Suprapubic skin (tissue), 3 donors: Measurements from ENCODE around the gene FOXJ3.

Experiments
- POLR2AphosphoS5 ChIP-seq, 3 donors: sonication (generic); formaldehyde crosslinking; IDR thresholded peaks; one replicate each; pipeline ENCODE4 v1.6.1; 2017; ENCODE audit warnings: antibody characterized with exemption in 3 of 3
- TF ChIP-seq, protein P1 (sequence below), 2 donors: fragments of 200-600 bp in 1 of 2; fragments of 450-650 bp in 1 of 2; sonication (generic) in 1 of 2; IDR thresholded peaks; one replicate each; pipeline ENCODE4 v1.5.1; 2016 to 2019; ENCODE audit warnings: antibody characterized with exemption in 2 of 2, mild to moderate bottlenecking in 1 of 2, moderate library complexity in 1 of 2

GRCh38 chr1:42368096-42368795, 33.2 kb upstream of the FOXJ3 start:
- no peak for TF ChIP-seq POLR2AphosphoS5 (IDR thresholded peaks at IDR 0.05)
- TF ChIP-seq, protein P1, sequence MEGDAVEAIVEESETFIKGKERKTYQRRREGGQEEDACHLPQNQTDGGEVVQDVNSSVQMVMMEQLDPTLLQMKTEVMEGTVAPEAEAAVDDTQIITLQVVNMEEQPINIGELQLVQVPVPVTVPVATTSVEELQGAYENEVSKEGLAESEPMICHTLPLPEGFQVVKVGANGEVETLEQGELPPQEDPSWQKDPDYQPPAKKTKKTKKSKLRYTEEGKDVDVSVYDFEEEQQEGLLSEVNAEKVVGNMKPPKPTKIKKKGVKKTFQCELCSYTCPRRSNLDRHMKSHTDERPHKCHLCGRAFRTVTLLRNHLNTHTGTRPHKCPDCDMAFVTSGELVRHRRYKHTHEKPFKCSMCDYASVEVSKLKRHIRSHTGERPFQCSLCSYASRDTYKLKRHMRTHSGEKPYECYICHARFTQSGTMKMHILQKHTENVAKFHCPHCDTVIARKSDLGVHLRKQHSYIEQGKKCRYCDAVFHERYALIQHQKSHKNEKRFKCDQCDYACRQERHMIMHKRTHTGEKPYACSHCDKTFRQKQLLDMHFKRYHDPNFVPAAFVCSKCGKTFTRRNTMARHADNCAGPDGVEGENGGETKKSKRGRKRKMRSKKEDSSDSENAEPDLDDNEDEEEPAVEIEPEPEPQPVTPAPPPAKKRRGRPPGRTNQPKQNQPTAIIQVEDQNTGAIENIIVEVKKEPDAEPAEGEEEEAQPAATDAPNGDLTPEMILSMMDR (IDR thresholded peaks at IDR 0.05): no peak
